B cell (primary cell): ENCODE data around the gene SLFN11.

Experiments
- EZH2 ChIP-seq: IDR thresholded peaks from 2 replicates; pipeline ENCODE4 v1.6.1; 2012; ENCODE audit warnings: borderline replicate concordance, low read depth, mild to moderate bottlenecking, moderate library complexity, low read length; ENCODE audit not compliant: insufficient read depth, poor library complexity, severe bottlenecking
- TF ChIP-seq, protein P1 (sequence below): fragments of 200-600 bp; IDR thresholded peaks from one replicate; pipeline ENCODE4 v1.8.0; 2022; ENCODE audit warnings: antibody characterized with exemption, mild to moderate bottlenecking

DNA sequence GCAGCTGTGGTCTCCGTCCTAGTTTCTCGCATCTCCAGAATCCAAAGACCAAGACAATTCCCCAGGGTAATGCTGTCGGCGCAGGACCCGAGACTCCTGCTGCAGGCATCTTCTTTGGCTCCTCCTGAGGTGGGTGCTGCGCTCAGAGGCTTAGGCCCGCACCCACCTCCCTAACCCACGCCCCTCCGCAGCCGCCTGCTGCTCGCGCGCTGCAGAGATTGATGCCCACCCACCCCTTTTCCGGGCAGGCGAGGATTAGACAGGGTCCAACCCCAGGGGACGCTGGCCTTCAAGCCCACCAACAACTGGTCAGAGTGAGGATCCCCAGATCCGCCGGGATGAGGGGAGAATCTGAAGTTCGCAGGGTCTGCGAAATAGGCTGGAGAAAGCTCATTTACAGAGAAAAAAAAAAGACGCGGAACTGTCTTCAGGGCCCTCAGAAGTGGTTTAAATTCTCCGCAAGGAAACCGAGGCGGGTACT, 27.9 kb downstream of the SLFN11 start:
- TF ChIP-seq, protein P1, sequence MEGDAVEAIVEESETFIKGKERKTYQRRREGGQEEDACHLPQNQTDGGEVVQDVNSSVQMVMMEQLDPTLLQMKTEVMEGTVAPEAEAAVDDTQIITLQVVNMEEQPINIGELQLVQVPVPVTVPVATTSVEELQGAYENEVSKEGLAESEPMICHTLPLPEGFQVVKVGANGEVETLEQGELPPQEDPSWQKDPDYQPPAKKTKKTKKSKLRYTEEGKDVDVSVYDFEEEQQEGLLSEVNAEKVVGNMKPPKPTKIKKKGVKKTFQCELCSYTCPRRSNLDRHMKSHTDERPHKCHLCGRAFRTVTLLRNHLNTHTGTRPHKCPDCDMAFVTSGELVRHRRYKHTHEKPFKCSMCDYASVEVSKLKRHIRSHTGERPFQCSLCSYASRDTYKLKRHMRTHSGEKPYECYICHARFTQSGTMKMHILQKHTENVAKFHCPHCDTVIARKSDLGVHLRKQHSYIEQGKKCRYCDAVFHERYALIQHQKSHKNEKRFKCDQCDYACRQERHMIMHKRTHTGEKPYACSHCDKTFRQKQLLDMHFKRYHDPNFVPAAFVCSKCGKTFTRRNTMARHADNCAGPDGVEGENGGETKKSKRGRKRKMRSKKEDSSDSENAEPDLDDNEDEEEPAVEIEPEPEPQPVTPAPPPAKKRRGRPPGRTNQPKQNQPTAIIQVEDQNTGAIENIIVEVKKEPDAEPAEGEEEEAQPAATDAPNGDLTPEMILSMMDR: no peak
- TF ChIP-seq EZH2: no peak
